PC-3 (cell line): ENCODE results near the gene ARF4. TPM values are rescaled to one million over a fixed set of nuclear protein-coding genes. Genes with fewer than 3 reads are reported as not detected.

Experiments used
- ATAC-seq: fragments of 200-7000 bp; cut with Tn5 transposase; 2 replicates; pipeline ENCODE4 v1.9.1; 2020; ENCODE audit warnings: mild to moderate bottlenecking, moderate library complexity
- Bru-seq: library from RNA; stranded (reverse); fragments of 400-500 nt; gene quantifications from one replicate; lab custom pipeline; 2021; lab: Mats Ljungman, UMichigan
- BruChase-seq, 2 experiments: library from RNA; stranded (reverse); fragments of 400-500 nt; gene quantifications; one replicate each; lab custom pipeline; 2021; lab: Mats Ljungman, UMichigan
- BruUV-seq: library from RNA; stranded (reverse); fragments of 400-500 nt; replicated peaks from 2 replicates; lab custom pipeline; 2021; lab: Mats Ljungman, UMichigan
- CTCF ChIA-PET: fragments of 300-600 bp; sonication (Branson Sonifier 250); formaldehyde crosslinking; loops from one replicate; lab custom pipeline; 2022; ENCODE audit warnings: antibody characterized with exemption; lab: Charles Lee
- POLR2A ChIA-PET: fragments of 300-600 bp; sonication (Branson Sonifier 250); formaldehyde crosslinking; loops from one replicate; lab custom pipeline; 2022; ENCODE audit warnings: antibody characterized with exemption; ENCODE audit not compliant: unreplicated experiment; lab: Charles Lee
- DNase-seq: peaks from one replicate; pipeline ENCODE4 v3.0.0-alpha.2; 2015
- H2AFZ ChIP-seq: fragments of 300-600 bp; sonication (generic); 2 replicates; pipeline ENCODE4 v1.6.0; 2016; ENCODE audit warnings: antibody characterized with exemption, low read length
- H3F3A ChIP-seq: fragments of 300-600 bp; sonication (generic); one replicate; pipeline ENCODE4 v1.6.0; 2017; ENCODE audit warnings: antibody characterized with exemption, low read length, control low read depth, mild to moderate bottlenecking; ENCODE audit not compliant: unreplicated experiment
- H3K27ac ChIP-seq: fragments of 300-600 bp; sonication (generic); 2 replicates; pipeline ENCODE4 v1.5.1; 2016; ENCODE audit warnings: mild to moderate bottlenecking, low read length
- H3K27me3 ChIP-seq: fragments of 300-600 bp; sonication (generic); 2 replicates; pipeline ENCODE4 v1.6.1; 2016; ENCODE audit warnings: low read length, mixed read lengths
- H3K36me3 ChIP-seq: fragments of 300-600 bp; sonication (generic); 2 replicates; pipeline ENCODE4 v1.6.1; 2016; ENCODE audit warnings: low read depth, mixed run types, low read length, mixed read lengths
- H3K4me1 ChIP-seq: fragments of 300-600 bp; sonication (generic); 2 replicates; pipeline ENCODE4 v1.5.1; 2016; ENCODE audit warnings: low read length; ENCODE audit not compliant: insufficient read depth
- H3K4me2 ChIP-seq: fragments of 300-600 bp; sonication (generic); 2 replicates; pipeline ENCODE4 v1.6.0; 2016; ENCODE audit warnings: low read length
- H3K4me3 ChIP-seq: fragments of 300-600 bp; sonication (generic); 2 replicates; pipeline ENCODE4 v1.5.1; 2016; ENCODE audit warnings: mild to moderate bottlenecking, low read length, mixed read lengths
- H3K79me2 ChIP-seq: fragments of 300-600 bp; sonication (generic); 2 replicates; pipeline ENCODE4 v1.6.1; 2017; ENCODE audit warnings: low read length, mixed read lengths
- H3K9ac ChIP-seq: fragments of 300-600 bp; sonication (generic); 2 replicates; pipeline ENCODE4 v1.6.0; 2016; ENCODE audit warnings: mild to moderate bottlenecking, low read length
- H3K9me2 ChIP-seq: fragments of 300-600 bp; sonication (generic); replicated peaks from 2 replicates; pipeline ENCODE4 v1.6.1; 2016; ENCODE audit warnings: mixed run types, low read length, mixed read lengths
- H3K9me3 ChIP-seq: fragments of 300-600 bp; sonication (generic); 2 replicates; pipeline ENCODE4 v1.6.1; 2016; ENCODE audit warnings: low read length, mixed read lengths
- H4K20me1 ChIP-seq: fragments of 300-600 bp; sonication (generic); 2 replicates; pipeline ENCODE4 v1.6.1; 2016; ENCODE audit warnings: low read length, mixed read lengths
- CTCF ChIP-seq: fragments of 300-600 bp; sonication (generic); conservative IDR thresholded peaks from 2 replicates; pipeline ENCODE4 v1.5.1; 2017; ENCODE audit warnings: antibody characterized with exemption, low read depth, mild to moderate bottlenecking, low read length
- EZH2 ChIP-seq: fragments of 300-600 bp; sonication (generic); IDR thresholded peaks from one replicate; pipeline ENCODE4 v1.6.1; 2017; ENCODE audit warnings: antibody characterized with exemption, mild to moderate bottlenecking, low read length; ENCODE audit not compliant: unreplicated experiment
- EZH2phosphoT487 ChIP-seq: fragments of 300-600 bp; sonication (generic); IDR thresholded peaks from 2 replicates; pipeline ENCODE4 v1.6.1; 2018; ENCODE audit warnings: mild to moderate bottlenecking, antibody characterized with exemption, low read length, borderline replicate concordance
- intact Hi-C: fragments of 100-400 bp; cut with micrococcal nuclease; formaldehyde crosslinking; loops from 2 replicates; pipeline ENCODE4 v1.9.0; 2023
- long read RNA-seq: library from polyadenylated mRNA; unstranded; transcript quantifications from one replicate; pipeline ENCODE4 v2.0.0, GENCODE V29; 2021; ENCODE audit not compliant: unreplicated experiment
- total RNA-seq: library from RNA; depleted of rRNA; stranded (reverse); fragments of >200 nt; gene quantifications from 2 replicates; pipeline ENCODE4 v1.2.3, GENCODE V29; 2014; rRNA removed

ARF4 gene
- total RNA-seq: 130 and 135 TPM in 2 replicates
- Bru-seq, nascent RNA: percentile 98 among the genes with signal in this experiment
- percentile 99 among the genes with signal in this experiment for BruChase-seq, experiment 1, labeled RNA remaining after a 6-hour chase
- percentile 99 among the genes with signal in this experiment for BruChase-seq, experiment 2, labeled RNA remaining after a 2-hour chase
- long read RNA-seq, transcript ARF4-204 (6 exons, 1,601 nt): minor isoform, 7 of 424 reads
- long read RNA-seq, transcript ARF4-201 (6 exons, 1,660 nt): major isoform, 379 of 424 reads
- long read RNA-seq, transcript ARF4-206 (4 exons, 1,360 nt): minor isoform, 5 of 424 reads
- long read RNA-seq, partial matches to known transcripts: 14 of 424 reads
- long read RNA-seq, other reads (novel, unspliced or antisense): 19 of 424 reads

GRCh38 chr3:57597127-57597923 lies at the start of gene ARF4:
Gene ARF4, minus strand, starts transcription at chr3:57597344. Its CDS starts 204 bp downstream, at chr3:57597140.
- no peaks in the 10 kb centered on the region for H3K27me3 ChIP-seq
- peaks cover 5% of the 10 kb centered on the region; the same call in 1 of the 2 replicates for H3K36me3 ChIP-seq
- peak within 1 kb of the TSS; percentile 96 for H2AFZ ChIP-seq
- TF ChIP-seq EZH2 (no peak), CTCF (0 out of 2 replicates have a peak, but pooled peaks have one; percentile 24)
- peaks cover 60% of the 10 kb centered on the region for H3K79me2 ChIP-seq
- ATAC-seq: peak; percentile 87
- intact Hi-C loops: loop anchor here (1.0 to 10.0 kb wide), 5 partner anchors 15 to 423 kb away; partner anchors contain the start of genes DENND6A and PDE12
- H3K4me1 ChIP-seq: peaks cover 28% of the 10 kb centered on the region
- no peaks in the 10 kb centered on the region for H3F3A ChIP-seq
- H3K9me3 ChIP-seq: no peaks in the 10 kb centered on the region
- peak within 1 kb of the TSS; percentile 93 for H3K27ac ChIP-seq
- H4K20me1 ChIP-seq: peaks cover 44% of the 10 kb centered on the region
- BruUV-seq: no TSS peak
- no peaks in the 10 kb centered on the region for H3K9me2 ChIP-seq
- CTCF ChIA-PET: interaction anchor here (0.5 to 0.6 kb wide), 2 partner anchors 292 to 710 kb away, joined by 3 to 5 read pairs; no protein-coding TSS in a partner anchor
- POLR2A ChIA-PET: interaction anchor here (0.5 to 0.8 kb wide), 6 partner anchors 118 to 583 kb away, joined by 3 to 6 read pairs (median 4); partner anchors contain the start of gene SLMAP
- peak within 1 kb of the TSS; percentile 97 for H3K4me2 ChIP-seq
- peak within 1 kb of the TSS; percentile 99 for H3K4me3 ChIP-seq
- peak within 1 kb of the TSS; percentile 98 for H3K9ac ChIP-seq
- DNase-seq: peak; percentile 99

- ChIA-PET POLR2A (no interaction called here), CTCF (no interaction called here)
- Histone ChIP-seq H3K9me3 (no peaks in the 10 kb centered on the region), H4K20me1 (no peaks in the 10 kb centered on the region), H3K9me2 (no peaks in the 10 kb centered on the region), H3K79me2 (no peaks in the 10 kb centered on the region), H3K27me3 (no peaks in the 10 kb centered on the region), H3K4me1 (no peaks in the 10 kb centered on the region), H3K36me3 (peaks cover 31% of the 10 kb centered on the region), H3F3A (no peaks in the 10 kb centered on the region), H2AFZ (no peak overlapping the region), H3K27ac (no peak overlapping the region), H3K4me3 (no peak overlapping the region), H3K4me2 (no peak overlapping the region), H3K9ac (no peak overlapping the region)
- DNase-seq: peak; percentile 49
- ATAC-seq: peak; percentile 97
- intact Hi-C loops: loop anchor here (2.0 kb wide), 3 partner anchors 112 to 206 kb away; no protein-coding TSS in a partner anchor
- TF ChIP-seq EZH2 (no peak), EZH2phosphoT487 (no peak), CTCF (peak; percentile 58)
- no TSS peak for BruUV-seq
Measured at GRCh38 chr3:57646723-57647122, 49.6 kb upstream of the ARF4 start.
